Fibroblast of lung (primary cell): ENCODE measurements around the gene EFR3B.

Experiments
- EZH2 ChIP-seq: IDR thresholded peaks from 2 replicates; pipeline ENCODE4 v1.5.1; 2012; ENCODE audit warnings: low read length, control low read depth, mild to moderate bottlenecking; ENCODE audit errors: missing control alignments
- TF ChIP-seq, protein P1 (sequence below), 2 donors: IDR thresholded peaks in 1 of 2; conservative IDR thresholded peaks in 1 of 2; 1 replicate in 1 of 2; 2 replicates in 1 of 2; pipeline ENCODE4 v1.5.1; 2011 to 2012; ENCODE audit warnings: low read length in 2 of 2, control low read depth in 1 of 2, inconsistent platforms in 1 of 2, low read depth in 1 of 2, mild to moderate bottlenecking in 1 of 2

DNA sequence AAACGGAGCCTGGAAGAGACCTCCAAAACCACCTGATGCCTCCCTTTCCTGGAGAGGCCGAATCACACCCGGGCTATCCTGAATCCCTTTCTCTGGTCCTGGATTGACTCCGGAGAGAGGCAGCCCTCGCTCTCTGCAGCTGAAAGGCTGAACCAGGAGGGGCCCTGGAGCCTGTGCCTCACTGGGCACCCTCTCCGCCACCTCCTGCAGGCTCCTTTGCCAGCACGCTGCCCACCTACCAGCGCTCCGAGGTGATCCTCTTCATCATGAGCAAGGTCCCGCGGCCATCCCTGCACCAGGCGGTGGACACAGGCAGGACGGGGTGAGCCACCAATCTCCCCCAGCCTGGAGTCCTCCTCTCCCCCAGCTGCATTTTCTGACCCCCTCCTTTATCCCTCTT lies 90.8 kb downstream of the EFR3B start:
- TF ChIP-seq, protein P1, sequence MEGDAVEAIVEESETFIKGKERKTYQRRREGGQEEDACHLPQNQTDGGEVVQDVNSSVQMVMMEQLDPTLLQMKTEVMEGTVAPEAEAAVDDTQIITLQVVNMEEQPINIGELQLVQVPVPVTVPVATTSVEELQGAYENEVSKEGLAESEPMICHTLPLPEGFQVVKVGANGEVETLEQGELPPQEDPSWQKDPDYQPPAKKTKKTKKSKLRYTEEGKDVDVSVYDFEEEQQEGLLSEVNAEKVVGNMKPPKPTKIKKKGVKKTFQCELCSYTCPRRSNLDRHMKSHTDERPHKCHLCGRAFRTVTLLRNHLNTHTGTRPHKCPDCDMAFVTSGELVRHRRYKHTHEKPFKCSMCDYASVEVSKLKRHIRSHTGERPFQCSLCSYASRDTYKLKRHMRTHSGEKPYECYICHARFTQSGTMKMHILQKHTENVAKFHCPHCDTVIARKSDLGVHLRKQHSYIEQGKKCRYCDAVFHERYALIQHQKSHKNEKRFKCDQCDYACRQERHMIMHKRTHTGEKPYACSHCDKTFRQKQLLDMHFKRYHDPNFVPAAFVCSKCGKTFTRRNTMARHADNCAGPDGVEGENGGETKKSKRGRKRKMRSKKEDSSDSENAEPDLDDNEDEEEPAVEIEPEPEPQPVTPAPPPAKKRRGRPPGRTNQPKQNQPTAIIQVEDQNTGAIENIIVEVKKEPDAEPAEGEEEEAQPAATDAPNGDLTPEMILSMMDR (conservative IDR thresholded peaks at IDR 0.05 in 1 of 2, IDR thresholded peaks at IDR 0.05 in 1 of 2; ENCODE audit: low read depth in 1 of 2, low read length in 2 of 2), result no peak
- no peak for TF ChIP-seq EZH2
